ENCODE results near the gene GCSAML.

- TF ChIP-seq POLR2A (IDR thresholded peaks at IDR 0.05; ENCODE audit: low read depth): no peak
- TF ChIP-seq CTCF (IDR thresholded peaks at IDR 0.05): no peak
Measured at GRCh38 chr1:247613405-247613804, 64.5 kb downstream of the GCSAML start.

All from esophagus muscularis mucosa (tissue), 3 donors.